Stomach (tissue), 9 donors: ENCODE measurements around the gene PPDPF. TPM values are rescaled to one million over a fixed set of nuclear protein-coding genes. Genes with fewer than 3 reads are reported as not detected.

ENCODE experiments used
- DNase-seq, 2 donors: peaks; one replicate each; pipeline versions ENCODE4 v3.0.0 to v3.0.0-alpha.2; 2013 to 2019
- H3K27ac ChIP-seq, 5 donors: fragments of 200-600 bp in 4 of 5; sonication (generic) in 4 of 5; one replicate each; pipeline ENCODE4 v1.5.1; 2013 to 2019; ENCODE audit warnings: mild to moderate bottlenecking in 1 of 5, moderate library complexity in 1 of 5
- H3K27me3 ChIP-seq, 3 donors: fragments of 200-600 bp; sonication (generic); one replicate each; pipeline ENCODE4 v1.5.1; 2017 to 2019; ENCODE audit warnings: mixed run types in 1 of 3
- H3K36me3 ChIP-seq, 4 donors: fragments of 200-600 bp; sonication (generic); 1 replicate in 3 of 4; 2 replicates in 1 of 4; pipeline ENCODE4 v1.5.1; 2016 to 2019
- H3K4me1 ChIP-seq, 4 donors: fragments of 200-600 bp; sonication (generic); one replicate each; pipeline ENCODE4 v1.5.1; 2016 to 2019
- H3K4me3 ChIP-seq, 4 donors: fragments of 200-600 bp; sonication (generic) in 3 of 4; one replicate each; pipeline ENCODE4 v1.5.1; 2016 to 2019; ENCODE audit warnings: mild to moderate bottlenecking in 1 of 4
- H3K9me3 ChIP-seq, 4 donors: fragments of 200-600 bp; sonication (generic); one replicate each; pipeline ENCODE4 v1.5.1; 2016 to 2019
- EP300 ChIP-seq: sonication (generic); formaldehyde crosslinking; IDR thresholded peaks from one replicate; pipeline ENCODE4 v1.6.1; 2017; ENCODE audit warnings: antibody characterized with exemption
- POLR2A ChIP-seq, 4 donors: fragments of 450-650 bp; IDR thresholded peaks; one replicate each; pipeline ENCODE4 v1.6.1; 2016; ENCODE audit warnings: antibody characterized with exemption in 4 of 4, control low read depth in 2 of 4, mild to moderate bottlenecking in 1 of 4, moderate library complexity in 1 of 4
- POLR2AphosphoS5 ChIP-seq, 3 donors: sonication (generic); formaldehyde crosslinking; IDR thresholded peaks; one replicate each; pipeline ENCODE4 v1.6.1; 2016; ENCODE audit warnings: antibody characterized with exemption in 3 of 3
- WGBS, 5 donors: extraction: QIAGEN DNeasy Blood & Tissue Kit in 3 of 5; methylation state at CpG; one replicate each; pipeline versions ENCODE4 v1.1.5 to v1.1.7; 2013 to 2018; 5-methylcytosine and 5-hydroxymethylcytosine counted together
- intact Hi-C: fragments of 100-400 bp; cut with DNase I; formaldehyde crosslinking; loops from one replicate; pipeline ENCODE4 v1.15.1; 2023; ENCODE audit warnings: low total_unique reads
- polyA plus RNA-seq, 3 donors: library from polyadenylated mRNA; stranded (reverse); fragments of 200-250 nt; gene quantifications; one replicate each; pipeline ENCODE4 v1.2.3, GENCODE V29; 2013
- total RNA-seq, 5 donors: library from RNA; depleted of rRNA; stranded (reverse); fragments of >200 nt; gene quantifications; one replicate each; pipeline versions ENCODE4 v1.1.0 to v1.2.3, GENCODE V29; 2014 to 2016
- TF ChIP-seq, protein P1 (sequence below), 7 experiments: fragments of 450-650 bp in 4 of 7; fragments of 200-600 bp in 3 of 7; sonication (generic) in 3 of 7; IDR thresholded peaks; one replicate each; pipeline ENCODE4 v1.5.1; 2016 to 2019; ENCODE audit warnings: antibody characterized with exemption in 7 of 7, control low read depth in 2 of 7, mild to moderate bottlenecking in 1 of 7
- donor health status: healthy with polysubstance abuse.
- donor health status: Bipolar disorder and iron deficiency.
- donor health status: healthy.

PPDPF gene
- total and polyA plus RNA-seq, 8 donors, result 1.8 to 756 (median 195) TPM

DNA sequence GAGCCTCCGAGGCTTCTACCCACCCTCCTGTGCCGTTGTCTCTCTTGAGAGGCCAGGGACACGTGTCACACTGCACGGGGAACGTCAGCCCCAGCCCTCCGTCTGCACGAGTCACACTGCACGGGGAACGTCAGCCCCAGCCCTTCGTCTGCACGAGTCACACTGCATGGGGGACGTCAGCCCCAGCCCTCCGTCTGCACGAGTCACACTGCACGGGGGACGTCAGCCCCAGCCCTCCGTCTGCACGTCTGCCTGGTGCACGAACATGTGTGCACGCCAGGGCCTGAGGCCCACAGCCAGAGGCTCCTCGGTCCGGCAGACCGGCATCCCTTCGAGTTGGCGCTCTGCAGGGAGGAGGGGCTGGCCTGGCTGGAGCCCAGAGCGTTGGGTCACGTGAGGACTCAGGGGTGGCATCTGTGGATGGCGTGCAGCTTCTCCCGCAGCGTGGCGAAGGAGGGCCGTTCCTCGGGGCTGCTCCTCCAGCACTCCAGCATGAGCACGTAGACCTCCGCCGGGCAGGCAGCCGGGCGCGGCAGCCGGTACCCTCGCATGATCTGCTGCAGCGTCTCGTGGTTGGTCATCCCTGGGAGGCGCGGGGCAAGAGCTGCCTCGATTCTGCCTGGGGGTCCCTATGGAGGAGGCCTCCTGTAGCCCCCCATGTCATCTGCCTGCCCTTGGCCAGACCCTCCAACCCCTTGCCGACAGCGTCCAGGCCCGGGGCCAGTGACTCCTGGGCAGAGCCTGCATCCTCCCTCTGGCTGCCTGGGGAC, 20.0 kb downstream of the PPDPF start:
- no peaks in the 10 kb centered on the region for H3K9me3 ChIP-seq
- peak overlapping the region in 2 of 5 donors; percentile 90 for H3K27ac ChIP-seq
- TF ChIP-seq, protein P1, sequence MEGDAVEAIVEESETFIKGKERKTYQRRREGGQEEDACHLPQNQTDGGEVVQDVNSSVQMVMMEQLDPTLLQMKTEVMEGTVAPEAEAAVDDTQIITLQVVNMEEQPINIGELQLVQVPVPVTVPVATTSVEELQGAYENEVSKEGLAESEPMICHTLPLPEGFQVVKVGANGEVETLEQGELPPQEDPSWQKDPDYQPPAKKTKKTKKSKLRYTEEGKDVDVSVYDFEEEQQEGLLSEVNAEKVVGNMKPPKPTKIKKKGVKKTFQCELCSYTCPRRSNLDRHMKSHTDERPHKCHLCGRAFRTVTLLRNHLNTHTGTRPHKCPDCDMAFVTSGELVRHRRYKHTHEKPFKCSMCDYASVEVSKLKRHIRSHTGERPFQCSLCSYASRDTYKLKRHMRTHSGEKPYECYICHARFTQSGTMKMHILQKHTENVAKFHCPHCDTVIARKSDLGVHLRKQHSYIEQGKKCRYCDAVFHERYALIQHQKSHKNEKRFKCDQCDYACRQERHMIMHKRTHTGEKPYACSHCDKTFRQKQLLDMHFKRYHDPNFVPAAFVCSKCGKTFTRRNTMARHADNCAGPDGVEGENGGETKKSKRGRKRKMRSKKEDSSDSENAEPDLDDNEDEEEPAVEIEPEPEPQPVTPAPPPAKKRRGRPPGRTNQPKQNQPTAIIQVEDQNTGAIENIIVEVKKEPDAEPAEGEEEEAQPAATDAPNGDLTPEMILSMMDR (IDR thresholded peaks at IDR 0.05), result no peak
- TF ChIP-seq POLR2AphosphoS5 (IDR thresholded peaks at IDR 0.05) (no peak), EP300 (no peak), POLR2A (IDR thresholded peaks at IDR 0.05) (no peak)
- H3K4me1 ChIP-seq, result peaks cover 20 to 67% (median 39%) of the 10 kb centered on the region in 4 donors
- WGBS, 5 donors, result 41 to 75% (median 59%) methylated on average over 30 to 49 of the region's 49 CpGs
- H3K27me3 ChIP-seq, result peaks cover 0 to 42% (median 0%) of the 10 kb centered on the region in 3 donors
- intact Hi-C loops, result no loop called here
- peak; percentile 47 to 50 for DNase-seq
- H3K4me3 ChIP-seq, result peak overlapping the region in 2 of 4 donors; percentile 13 to 30
- no peaks in the 10 kb centered on the region for H3K36me3 ChIP-seq

DNA sequence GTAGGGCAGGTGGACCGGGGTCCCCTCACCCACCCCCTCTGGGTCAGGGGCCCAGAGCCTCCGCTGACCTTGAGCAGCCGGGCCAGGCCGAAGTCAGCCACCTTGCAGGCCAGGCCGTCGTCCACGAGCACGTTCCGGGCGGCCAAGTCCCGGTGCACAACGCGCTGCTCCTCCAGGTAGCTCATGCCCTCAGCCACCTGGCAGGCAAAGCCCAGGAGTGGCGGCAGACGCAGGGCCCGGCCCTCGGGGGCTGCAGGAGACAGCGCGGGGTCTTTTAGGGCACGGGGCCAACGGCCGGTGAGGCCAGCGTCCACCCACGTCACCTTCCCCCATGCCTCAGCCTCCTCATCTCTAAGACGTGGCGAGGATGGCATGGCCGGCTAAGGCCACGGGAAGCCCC, 20.8 kb downstream of the PPDPF start:
- WGBS, 5 donors, result 47 to 92% (median 75%) methylated on average over 9 to 28 of the region's 28 CpGs
- Histone ChIP-seq H3K27ac (peak overlapping the region in 4 of 5 donors; percentile 67 to 82 (median 77)), H3K4me3 (peak overlapping the region in 2 of 4 donors; percentile 25 to 30), H3K9me3 (no peaks in the 10 kb centered on the region), H3K36me3 (no peaks in the 10 kb centered on the region), H3K4me1 (peaks cover 20 to 64% (median 39%) of the 10 kb centered on the region in 4 donors), H3K27me3 (peaks cover 0 to 44% (median 0%) of the 10 kb centered on the region in 3 donors)
- intact Hi-C loops, result no loop called here
- TF ChIP-seq POLR2A (IDR thresholded peaks at IDR 0.05), result no peak
- no peak for TF ChIP-seq POLR2AphosphoS5 (IDR thresholded peaks at IDR 0.05)
- TF ChIP-seq EP300, result no peak
- TF ChIP-seq, protein P1 (IDR thresholded peaks at IDR 0.05), result no peak
- DNase-seq, result no peak

DNA sequence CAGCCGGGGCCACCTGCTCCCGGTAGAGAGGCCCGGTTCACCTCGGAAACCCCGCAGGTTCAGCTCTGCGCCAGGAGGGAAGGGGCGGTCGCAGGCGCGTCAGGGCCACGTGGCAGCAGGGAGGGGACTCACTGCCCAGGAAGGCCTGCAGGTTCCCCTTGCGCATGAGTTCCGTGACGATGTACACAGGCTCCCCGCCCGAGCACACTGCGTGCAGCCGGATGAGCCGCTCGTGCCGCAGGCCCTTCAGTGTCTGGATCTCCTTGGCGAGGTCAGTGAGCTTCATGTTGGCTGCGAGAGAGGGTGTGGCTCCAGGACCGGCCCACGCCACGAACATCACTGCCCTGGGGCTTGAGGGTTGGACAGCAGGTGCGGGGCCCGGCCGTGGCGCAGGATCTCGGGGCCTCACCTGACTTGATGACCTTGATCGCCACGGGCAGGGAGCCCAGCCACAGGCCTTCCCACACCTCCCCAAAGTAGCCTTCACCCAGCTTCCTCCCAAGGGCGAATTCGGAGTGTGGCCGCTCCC, 21.5 kb downstream of the PPDPF start:
- Histone ChIP-seq H3K4me1 (peaks cover 13 to 57% (median 32%) of the 10 kb centered on the region in 4 donors), H3K9me3 (no peaks in the 10 kb centered on the region), H3K36me3 (no peaks in the 10 kb centered on the region), H3K27ac (peak overlapping the region in 4 of 5 donors; percentile 67 to 82 (median 77)), H3K27me3 (peaks cover 0 to 44% (median 0%) of the 10 kb centered on the region in 3 donors), H3K4me3 (peak overlapping the region in 2 of 4 donors; percentile 25 to 30)
- WGBS, 5 donors, result 31 to 81% (median 64%) methylated on average over 15 to 36 of the region's 36 CpGs
- peak; percentile 81 to 92 for DNase-seq
- TF ChIP-seq, protein P1 (IDR thresholded peaks at IDR 0.05), result no peak
- TF ChIP-seq POLR2A (IDR thresholded peaks at IDR 0.05), result peak in 1 of 4 donors; percentile 40
- TF ChIP-seq POLR2AphosphoS5 (IDR thresholded peaks at IDR 0.05), result peak in 1 of 3 donors; percentile 89
- intact Hi-C loops, result no loop called here

DNA sequence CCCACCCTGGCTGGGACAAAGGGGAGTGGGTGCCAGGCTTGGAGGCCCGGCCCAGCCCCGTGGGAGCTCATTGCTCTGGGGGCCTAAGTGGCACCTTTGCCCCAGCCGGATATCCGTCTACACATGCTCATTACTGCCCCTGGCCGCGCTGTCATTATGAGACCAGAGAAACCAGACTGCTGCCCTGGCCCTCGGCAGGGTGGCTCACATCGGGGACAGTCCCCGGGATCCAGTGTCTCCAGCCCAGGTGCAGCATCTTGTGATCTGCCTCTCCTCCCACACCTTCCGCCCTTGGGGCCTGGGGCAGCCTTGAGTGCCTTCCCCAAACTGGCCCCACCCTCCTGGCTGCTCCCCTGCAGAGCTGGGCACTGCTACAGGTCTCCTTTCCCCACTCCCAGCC, 22.1 kb downstream of the PPDPF start:
- intact Hi-C loops, result no loop called here
- no peak for DNase-seq

More for the DNA sequence above, 22.1 kb downstream of the PPDPF start:
- Histone ChIP-seq H3K27me3 (peaks cover 0 to 44% (median 4%) of the 10 kb centered on the region in 3 donors), H3K9me3 (no peaks in the 10 kb centered on the region), H3K27ac (peak overlapping the region in 4 of 5 donors; percentile 67 to 82 (median 77)), H3K4me3 (peak overlapping the region in 2 of 4 donors; percentile 15 to 25), H3K4me1 (peaks cover 9 to 55% (median 26%) of the 10 kb centered on the region in 4 donors), H3K36me3 (no peaks in the 10 kb centered on the region)
- 28 to 83% (median 76%) methylated on average over 9 to 10 of the region's 10 CpGs for WGBS, 5 donors
- TF ChIP-seq POLR2AphosphoS5 (IDR thresholded peaks at IDR 0.05) (no peak), EP300 (no peak), POLR2A (IDR thresholded peaks at IDR 0.05) (no peak)
- TF ChIP-seq, protein P1 (IDR thresholded peaks at IDR 0.05), result no peak
